Activated CD4-positive, CD25-positive, alpha-beta regulatory T cell (primary cell): ENCODE data around the gene OR2B6.

ENCODE experiments used
- DNase-seq, 4 experiments: peaks; one replicate each; lab custom pipeline; 2025; lab: John Stamatoyannopoulos, UW

Gene OR2B6

GRCh38 chr6:28000351-28001045 lies 43.5 kb downstream of the OR2B6 start:
- no peak for DNase-seq

GRCh38 chr6:28001351-28001750 lies 44.3 kb downstream of the OR2B6 start:
- DNase-seq = no peak

- DNase-seq = no peak
These were observed 44.7 kb downstream of the OR2B6 start for GRCh38 chr6:28001751-28002150.

GRCh38 chr6:28002161-28002560 lies 45.1 kb downstream of the OR2B6 start:
- no peak for DNase-seq

GRCh38 chr6:28003059-28003458 lies 46.0 kb downstream of the OR2B6 start:
- no peak for DNase-seq

- DNase-seq = no peak
These were observed 46.6 kb downstream of the OR2B6 start for GRCh38 chr6:28003661-28004060.

- DNase-seq = no peak
These were observed 47.5 kb downstream of the OR2B6 start for GRCh38 chr6:28004350-28005151.

GRCh38 chr6:28005152-28005890 lies 48.3 kb downstream of the OR2B6 start:
- no peak for DNase-seq

- no peak for DNase-seq
These were observed 48.9 kb downstream of the OR2B6 start for GRCh38 chr6:28005975-28006374.
